GM18907 (cell line): Measurements from ENCODE around the gene NDST3.

Source experiments
- ATAC-seq: cut with Tn5 transposase; IDR thresholded peaks from one replicate; pipeline ENCODE4 v1.9.1; 2021; ENCODE audit warnings: mild to moderate bottlenecking, moderate library complexity; ENCODE audit not compliant: unreplicated experiment

The NDST3 gene

DNA sequence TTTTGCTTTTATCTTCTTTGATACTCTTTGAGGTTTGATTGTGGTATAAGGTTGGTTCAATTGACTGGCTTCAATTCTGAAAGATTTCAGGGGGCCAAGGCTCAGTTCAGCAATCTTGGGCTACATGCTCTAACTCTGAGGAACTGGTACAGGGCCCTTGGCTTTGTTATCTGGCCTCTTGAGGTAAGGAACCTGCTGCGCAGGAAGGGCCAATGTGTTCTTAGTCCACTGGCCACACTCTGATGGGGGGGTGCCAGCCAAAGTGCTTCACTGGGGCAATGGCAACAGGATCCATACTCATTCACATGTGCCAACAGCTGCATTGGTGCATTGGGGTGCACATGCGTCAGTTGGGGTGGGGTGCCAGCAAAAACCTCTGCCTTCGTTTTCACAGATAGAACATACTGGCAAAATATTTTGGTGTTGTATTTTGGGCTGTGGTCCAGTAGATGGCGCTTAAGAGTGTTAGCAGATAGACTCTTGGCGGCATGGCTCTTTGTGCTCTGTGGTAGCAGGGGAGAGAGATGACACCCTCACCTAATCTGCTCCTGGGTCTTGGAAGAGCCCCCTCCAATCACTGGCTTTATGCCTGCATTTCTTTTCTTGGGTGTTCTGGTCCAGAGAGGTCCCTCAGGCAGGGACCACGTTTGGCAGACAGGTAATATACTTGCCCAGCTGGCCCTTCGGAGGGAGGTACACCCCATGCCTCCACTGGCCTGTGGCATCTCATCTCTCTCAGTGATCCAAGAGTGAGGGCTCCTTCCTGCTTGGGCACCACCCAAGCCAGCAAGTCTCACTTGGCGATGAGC, 42.9 kb downstream of the NDST3 start:
- ATAC-seq = peak; percentile 59

DNA sequence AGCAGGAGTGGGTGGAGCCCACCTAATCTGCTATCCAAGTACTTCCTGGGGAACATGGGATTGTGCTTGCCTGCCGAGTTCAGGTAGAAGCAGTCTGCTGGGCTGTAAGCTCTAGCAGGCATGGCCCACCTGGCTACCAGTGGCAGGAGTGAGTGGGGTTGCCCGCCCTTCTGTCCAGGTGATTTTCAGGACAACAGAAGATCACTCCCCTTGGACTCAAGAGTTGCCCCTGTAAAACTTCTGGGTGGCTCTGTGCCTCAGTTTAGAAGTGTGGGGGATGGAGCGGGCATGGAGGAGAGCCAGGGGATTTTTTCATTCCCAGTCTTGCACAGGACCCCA, 43.5 kb downstream of the NDST3 start:
- no peak for ATAC-seq

DNA sequence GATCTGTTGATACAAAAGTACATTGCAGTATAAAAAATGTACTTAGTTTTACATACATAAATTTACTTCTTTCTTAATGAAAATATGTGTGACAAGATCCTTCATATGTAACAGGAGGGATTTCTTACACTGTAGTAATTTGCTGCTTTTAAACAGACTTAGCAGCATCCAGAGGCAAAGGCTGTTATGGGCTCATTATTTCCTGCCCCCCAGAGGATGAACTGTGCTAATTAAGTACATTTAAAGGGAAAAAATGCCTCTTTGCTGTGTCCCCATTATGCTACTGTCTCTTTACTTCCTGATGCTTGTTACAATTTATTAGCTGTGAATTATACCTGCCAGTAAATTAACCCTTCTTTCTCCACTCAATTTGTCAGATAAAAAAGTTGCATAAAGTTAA, 47.1 kb downstream of the NDST3 start:
- ATAC-seq = no peak

DNA sequence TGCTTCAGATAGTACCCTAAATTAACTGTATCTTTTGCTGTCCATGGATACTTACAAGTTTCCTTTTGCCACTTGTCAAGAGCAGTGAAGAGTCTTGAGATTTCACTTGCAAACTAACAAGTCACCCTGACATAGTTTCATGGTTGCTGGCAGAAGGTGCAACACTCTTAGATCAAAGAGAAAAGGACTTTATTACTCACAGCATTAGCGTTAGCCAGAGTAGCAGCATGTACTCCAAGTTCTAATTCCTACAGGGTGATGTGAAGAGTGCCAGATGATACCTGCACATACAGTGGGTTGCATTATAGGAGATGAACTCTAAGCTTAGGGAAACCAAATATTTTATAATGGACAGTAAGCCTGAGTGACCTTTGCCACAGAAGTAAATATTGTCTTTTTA, 47.9 kb downstream of the NDST3 start:
- ATAC-seq = no peak

DNA sequence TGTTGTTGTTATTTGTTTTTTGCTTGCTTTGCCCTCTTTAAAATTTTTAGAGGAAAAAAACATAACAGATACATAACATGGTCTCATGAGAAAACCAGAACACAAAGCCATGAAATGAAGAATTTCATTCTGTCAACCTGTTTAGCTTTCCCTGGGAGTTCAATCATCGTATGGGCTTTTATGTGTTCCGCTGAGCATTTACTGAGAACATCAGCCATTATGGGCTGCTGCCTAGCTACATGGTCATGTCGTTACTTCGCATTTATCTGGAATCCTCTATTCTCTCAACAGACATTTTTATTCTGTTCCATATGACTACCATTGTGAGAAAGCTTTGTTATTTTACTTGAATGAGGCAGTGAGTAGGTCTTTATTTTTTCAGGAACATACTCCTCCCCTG, 51.4 kb downstream of the NDST3 start:
- ATAC-seq = no peak

DNA sequence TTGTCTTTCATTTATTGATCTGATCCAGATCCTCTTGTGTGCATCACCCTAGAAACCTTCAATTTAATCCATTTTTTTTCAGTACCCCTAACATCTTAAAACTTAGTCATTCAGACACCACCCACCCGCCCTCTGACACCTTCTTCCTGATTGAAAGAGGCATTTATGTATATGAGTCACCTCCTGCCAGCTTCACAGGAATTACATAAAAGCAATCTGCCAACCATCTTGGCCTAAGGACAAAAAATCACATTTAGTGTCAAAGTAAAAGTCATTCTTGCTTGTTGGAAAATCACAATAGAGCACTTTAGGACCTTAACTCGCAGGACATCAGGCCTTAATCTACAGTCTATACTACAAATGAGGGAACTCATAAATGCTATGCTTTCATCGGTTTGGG, 52.1 kb downstream of the NDST3 start:
- ATAC-seq = no peak

DNA sequence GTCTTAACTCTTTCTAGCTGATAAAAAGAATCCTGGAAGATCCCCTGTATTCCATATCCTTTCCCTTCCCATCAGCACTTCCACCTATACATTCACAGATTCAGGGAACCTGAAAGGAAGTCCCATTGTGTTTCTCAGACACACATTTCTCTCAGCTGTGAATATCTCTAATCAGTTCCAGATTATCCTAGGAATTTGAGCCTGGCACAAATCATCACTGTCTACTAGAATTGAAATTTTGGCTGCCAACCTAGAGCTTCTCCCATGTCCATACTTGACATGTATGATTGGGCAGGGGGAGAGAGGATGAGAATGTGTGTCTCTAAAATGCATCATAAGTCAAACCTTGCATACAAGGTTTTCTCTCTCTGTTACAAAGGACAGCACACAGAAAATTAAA, 53.1 kb downstream of the NDST3 start:
- ATAC-seq = no peak

DNA sequence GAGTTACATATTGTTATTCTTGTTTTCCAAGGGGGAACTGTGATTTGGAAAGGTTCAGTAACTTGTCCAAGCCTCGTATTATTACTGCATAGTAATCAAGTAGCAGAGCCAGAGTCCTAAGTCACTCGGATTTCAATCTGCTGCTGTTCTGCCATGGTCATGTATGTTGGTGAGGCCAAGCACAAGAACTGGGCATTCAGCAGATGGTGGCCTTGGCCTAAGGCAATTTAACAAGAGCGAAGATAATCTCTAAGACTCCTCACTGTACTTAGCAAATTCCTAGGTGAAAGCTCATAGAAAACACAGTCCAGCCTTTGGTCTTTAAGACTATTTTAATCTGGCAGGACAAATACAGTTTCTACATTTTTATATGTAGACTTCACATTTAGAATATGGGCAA, 64.8 kb downstream of the NDST3 start:
- ATAC-seq = no peak

DNA sequence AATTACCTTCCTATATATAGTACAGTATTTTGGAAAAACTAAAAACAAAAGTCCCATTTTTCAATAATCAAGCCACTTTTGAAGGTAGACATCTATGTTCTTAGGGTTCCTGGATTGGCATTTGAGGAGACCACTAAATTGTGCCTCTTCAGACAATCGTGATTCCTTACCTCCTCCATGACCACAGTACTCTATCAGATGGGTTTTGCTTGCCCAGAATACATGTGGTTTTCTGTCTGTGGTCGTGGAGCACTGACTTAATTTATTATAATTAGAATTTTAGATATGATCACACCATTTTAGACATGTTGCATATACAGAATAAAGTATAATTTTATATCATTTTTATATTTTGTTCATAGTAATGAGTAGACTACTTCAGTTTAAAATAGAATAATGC, 67.9 kb downstream of the NDST3 start:
- no peak for ATAC-seq

DNA sequence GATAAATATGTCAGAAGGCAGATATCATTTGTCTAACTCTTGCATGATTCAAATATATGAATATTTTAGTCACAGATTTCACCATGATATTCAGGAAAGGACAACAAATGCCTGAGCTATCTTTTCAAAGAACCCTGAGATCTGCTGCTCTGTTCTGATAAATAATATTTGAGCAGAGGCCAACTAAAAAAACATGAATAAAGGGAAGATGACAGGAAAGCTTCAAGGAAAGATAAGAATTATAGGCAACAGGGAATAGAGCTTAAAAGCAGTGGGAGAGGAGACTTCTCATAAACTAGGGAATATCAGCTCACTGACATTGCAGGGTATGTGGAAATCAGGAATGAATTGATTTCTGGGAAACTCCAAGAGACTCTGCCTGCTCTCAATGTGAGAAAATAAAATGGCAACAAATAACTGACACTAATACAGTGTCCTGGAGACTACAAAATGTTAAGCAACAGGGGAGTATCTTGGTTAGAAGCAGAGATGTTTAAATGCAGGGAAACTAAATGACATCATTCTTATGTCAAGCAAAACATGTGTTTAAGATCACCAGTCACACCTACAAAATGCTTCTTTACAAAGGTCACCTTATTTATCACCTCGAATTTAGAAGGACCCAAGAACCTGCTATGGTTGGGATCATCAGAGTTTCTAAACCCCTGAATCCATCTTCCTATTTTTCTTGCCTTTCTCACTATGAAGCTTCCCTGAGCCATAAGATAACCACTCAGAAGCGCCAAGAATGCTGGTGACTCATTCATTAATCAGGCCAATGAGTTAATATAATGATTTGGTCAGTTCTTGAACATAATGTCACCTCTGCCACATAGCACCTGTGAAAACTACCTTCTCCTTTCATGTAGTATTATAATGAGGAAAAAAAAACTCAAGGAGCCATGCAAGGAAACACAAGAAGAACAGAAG, 78.1 kb downstream of the NDST3 start:
- no peak for ATAC-seq

DNA sequence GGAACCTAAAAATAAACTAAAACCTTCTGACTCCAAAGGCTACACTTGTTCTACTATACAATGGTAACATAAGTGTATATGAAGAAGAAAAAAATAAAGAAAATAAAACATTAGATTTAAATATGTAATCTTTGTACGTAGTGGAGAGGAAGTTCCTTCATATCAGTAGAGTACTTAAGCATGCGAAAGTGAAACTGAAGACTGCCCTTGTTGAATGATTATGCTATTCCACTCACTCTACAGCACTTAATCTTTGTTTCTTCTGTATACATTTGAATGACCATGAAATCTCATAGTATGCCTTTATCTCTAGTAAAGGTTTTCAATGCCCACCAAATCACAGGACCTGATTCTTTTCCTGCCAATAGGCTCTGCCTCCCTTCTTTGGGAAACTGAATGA, 78.9 kb downstream of the NDST3 start:
- peak; percentile 69 for ATAC-seq

DNA sequence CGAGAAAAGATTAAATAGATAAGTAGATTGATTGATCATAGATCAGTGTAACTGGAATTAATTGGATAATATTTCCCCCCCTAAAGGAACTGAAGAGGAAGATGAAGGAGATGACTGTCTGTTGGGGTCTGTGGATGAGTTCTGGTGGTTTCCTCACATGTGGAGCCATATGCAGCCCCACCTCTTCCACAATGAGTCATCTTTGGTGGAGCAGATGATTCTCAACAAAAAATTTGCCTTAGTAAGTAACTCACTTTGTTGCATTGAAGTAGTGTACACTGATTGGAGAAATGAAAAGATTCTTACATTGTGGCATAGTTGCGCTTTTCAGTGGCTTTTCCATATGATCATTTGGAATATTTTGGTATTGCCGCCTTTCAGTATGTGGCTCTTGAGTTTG, 80.4 kb downstream of the NDST3 start:
- no peak for ATAC-seq

DNA sequence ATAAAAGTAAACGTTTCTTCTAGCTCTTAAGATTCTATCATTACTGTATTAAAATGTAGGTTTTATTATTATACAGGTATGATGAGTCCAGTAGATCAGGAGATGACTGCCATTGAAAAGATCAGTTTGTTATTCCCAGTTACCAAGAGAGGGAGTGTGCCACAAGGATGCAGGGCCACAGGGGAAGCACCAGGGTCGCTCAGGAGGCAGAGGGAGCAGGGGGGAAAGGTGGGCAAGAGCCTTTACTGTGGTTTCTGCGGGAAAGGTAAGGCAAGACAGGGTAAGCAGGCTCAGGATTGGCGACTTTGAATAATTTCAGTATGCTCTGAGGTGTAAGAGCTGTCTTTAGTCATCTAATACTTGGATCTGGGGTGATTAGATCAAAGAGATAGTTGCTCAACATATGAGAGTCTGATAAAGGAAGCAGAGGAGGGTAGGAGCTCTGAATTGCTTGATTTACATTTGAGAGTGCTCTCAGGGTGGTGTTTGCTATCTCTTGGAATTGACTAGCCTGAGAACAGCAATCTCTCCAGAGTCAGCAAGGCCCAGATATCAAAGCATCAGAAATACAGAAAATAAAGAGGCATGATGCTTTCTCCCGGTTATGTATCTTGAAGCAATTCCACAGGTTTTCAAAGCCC, 86.0 kb downstream of the NDST3 start:
- no peak for ATAC-seq

DNA sequence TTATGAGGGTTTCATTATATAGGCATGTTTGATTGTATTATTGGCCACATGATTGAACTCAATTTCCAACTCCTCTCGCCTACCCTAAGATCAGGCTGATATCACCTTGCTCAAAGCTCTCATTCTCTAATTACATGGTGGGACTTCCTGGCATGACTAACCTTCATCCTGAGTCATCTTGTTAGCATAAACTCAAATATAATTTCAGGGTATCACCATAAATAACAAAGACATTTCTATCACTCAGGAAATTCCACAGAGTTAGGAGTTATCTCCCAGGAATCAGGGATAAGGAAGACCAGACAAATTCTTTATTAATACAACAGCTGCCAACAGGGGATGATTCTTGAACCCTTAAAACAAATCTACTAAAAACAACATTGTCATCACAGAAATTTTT, 90.7 kb downstream of the NDST3 start:
- no peak for ATAC-seq

DNA sequence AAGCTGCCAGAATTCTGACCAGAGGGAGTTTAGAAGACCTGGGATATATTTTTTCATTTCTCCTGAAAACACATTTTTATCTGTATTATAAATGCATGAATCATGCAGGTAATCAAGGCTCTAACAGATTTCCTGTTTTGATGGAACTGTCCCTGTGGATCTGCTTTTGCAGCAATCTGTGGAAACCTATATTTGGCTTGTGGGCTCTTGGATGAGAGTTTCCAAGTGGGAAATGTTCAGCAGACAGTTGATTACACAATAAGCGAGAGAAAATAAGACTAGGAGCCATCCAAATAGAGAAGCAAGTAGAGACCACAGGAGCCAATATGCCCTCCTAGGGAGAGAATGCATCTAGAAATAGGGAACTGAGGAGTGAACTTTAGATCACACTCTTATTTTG, 105.0 kb downstream of the NDST3 start:
- no peak for ATAC-seq

DNA sequence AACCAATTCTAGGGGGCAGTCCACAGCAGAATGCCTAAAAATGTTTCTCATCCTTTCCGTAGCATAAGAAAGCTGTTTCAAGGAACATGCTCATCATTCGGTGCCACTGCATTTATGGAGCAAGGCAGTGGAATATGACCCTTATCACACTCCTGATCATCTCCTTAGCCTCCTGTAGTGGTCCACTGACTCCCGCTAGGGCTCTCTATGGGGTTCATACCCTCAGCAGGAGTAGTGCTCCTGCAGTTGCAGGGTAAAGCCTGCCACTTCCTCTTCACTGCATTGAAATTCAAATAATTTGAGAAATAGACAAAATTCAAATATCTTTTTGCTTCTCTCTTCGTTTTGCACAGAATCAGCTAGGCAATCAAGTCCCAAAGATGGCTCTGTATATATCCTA, 107.0 kb downstream of the NDST3 start:
- ATAC-seq = no peak

DNA sequence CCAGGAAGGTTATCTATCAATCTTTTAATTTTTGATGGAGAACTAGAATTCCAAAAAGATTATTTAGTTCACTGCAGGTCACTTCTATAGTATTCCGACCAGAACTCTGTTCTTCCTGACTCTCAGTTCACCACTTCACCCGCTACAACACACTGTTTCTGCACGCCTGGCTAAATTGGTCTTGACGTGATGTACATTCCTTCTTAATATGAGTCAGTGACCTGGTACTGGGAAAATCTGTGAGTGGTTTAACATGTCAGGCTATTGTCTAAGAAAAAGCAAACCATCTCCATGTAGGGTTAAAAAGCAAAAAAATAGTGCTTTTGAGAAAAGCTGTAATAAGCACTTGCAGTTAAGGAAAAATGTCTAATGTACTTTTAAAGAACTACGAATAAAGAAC, 120.4 kb downstream of the NDST3 start:
- ATAC-seq = no peak

DNA sequence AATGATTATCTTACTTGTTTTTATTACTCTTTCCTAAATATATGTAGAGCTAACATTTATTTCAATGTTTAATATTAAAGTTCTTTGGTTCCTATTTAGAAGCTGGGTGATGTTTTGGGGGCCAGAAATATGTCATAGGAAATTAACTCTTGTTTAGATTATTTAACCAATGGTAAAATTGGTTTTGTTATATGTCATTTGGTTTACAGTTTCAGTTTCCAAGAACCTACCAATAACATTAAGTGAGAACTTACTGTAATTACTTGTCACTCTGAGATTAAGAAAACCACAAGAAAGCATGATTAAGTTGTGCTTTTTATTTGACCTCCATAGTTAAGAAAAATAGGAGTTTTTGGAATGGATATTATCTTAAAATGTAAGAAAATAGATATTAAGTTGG, 121.2 kb downstream of the NDST3 start:
- ATAC-seq = no peak

DNA sequence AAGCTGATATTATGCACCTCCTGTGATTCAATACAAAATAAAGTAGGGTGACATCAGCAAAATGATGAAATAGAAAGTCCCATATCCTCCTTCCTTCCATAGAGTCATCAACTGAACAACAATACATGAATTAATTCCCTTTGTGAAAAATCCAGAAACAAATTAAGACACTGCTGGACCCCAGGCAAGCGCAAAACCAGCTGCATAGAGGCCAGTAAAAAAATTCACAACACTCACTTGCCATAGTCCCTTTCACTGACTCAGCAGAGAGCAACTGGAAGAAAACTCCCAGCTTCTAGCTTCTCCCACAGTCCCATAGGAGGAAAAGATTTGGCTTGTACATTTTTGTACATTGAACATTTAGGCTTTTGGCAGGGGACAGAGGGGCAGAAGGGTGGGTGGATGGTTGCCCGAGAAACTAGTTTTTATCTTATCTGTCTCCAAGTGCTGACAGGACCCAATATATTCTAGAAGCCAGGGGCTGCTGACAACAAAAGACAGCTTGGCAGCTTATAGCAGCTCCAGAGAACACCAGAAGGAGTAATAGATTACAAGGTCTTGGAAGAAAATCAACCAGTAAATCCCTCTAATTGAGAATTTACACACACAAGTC, 124.6 kb downstream of the NDST3 start:
- ATAC-seq = no peak

DNA sequence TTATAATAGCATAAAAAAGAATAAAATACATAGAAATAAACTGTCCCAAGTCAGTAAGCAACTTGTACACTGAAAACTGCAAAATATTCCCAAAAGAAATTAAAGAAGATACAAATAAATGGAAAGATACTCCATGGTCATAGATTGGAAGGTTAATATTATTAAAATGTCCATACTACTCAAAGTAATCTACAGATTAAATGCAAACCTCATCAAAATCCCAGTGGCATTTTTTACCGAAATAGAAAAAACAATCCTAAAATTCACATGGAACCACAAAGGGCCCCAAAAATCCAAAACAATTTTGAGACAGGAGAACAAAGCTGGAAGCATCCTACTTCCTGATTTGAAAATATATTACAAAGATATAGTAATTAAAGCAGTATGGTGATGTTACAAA, 133.0 kb downstream of the NDST3 start:
- ATAC-seq = no peak

DNA sequence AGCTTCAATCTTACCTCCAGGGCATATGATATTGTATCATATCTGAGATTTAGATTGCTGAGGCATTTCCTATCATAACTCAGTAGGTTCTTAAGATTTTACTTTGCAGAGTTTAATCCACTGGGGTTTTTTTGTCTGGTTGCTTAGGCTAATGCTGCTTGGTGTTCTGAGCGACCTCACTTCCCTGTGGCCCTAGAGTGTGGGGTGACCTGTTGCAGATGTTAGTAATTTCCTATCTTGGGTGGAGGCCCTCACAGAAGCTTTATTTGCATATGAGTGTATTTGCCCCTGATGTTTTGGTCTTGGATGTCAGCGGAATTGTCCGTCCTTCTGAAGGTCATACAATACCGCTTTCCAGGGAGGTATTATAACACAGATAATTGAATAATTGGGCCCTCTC, 137.1 kb downstream of the NDST3 start:
- no peak for ATAC-seq
